Stimulated activated CD4-positive, alpha-beta T cell treated with anti-CD3 and anti-CD28 coated beads, Interleukin-2, amount 100 ng/mL, for 48 hours (primary cell): ENCODE measurements around the gene EEF1G.
A peak's percentile ranks its signal among the peaks of the same experiment; 100 is the strongest.
"Not testable (repeated sequence)": the region's sequence is repeated elsewhere in the genome, so short reads cannot be mapped to it uniquely, and the experiment has no call there.

Experiments
- DNase-seq, 2 donors: peaks; one replicate each; pipeline ENCODE4 v3.0.0-alpha.2; 2020

EEF1G gene, protein sequence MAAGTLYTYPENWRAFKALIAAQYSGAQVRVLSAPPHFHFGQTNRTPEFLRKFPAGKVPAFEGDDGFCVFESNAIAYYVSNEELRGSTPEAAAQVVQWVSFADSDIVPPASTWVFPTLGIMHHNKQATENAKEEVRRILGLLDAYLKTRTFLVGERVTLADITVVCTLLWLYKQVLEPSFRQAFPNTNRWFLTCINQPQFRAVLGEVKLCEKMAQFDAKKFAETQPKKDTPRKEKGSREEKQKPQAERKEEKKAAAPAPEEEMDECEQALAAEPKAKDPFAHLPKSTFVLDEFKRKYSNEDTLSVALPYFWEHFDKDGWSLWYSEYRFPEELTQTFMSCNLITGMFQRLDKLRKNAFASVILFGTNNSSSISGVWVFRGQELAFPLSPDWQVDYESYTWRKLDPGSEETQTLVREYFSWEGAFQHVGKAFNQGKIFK

DNA sequence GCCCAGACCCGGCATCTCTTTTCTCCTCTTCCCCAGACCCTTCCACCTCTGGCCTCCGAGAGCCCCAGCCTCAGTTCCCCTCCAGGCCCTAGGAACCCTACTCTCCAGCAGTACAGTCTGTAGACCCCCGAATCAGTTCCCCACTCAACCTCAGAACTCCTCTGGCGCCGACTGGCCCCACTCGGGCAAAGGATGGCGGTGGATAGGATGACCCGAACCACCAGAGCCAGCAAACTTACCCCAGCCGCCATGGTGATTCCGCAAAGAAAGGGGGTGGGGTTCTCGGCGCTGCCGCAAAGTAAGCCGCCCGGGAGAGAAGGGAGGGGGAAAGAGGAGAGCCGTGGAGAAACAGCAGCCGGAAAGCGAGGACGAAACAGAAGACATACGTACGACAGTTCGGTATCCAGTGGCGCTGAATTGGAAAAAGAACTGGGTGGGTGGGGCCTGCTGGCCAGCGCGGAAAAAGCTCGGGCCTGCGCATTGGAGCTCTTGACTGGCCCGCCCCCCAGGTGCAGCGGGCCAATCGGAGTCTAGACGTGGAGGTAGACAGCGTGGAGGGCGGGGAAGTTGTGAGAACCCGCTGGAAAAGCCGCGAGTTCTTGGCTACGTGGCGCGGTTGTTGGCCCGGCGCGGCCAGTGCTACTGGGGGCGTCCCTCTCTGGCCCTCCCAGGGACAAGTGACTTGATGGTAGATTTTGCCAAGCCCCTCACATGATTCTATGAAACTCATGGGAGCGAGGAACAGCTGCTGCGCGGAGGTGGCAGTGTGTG lies at the start of gene EEF1G:
TSS of gene EEF1G (minus strand) at position 300 of the 771 bp plus-strand sequence. CDS start at position 251, 49 bp downstream.
- peak; percentile 94 for DNase-seq

DNA sequence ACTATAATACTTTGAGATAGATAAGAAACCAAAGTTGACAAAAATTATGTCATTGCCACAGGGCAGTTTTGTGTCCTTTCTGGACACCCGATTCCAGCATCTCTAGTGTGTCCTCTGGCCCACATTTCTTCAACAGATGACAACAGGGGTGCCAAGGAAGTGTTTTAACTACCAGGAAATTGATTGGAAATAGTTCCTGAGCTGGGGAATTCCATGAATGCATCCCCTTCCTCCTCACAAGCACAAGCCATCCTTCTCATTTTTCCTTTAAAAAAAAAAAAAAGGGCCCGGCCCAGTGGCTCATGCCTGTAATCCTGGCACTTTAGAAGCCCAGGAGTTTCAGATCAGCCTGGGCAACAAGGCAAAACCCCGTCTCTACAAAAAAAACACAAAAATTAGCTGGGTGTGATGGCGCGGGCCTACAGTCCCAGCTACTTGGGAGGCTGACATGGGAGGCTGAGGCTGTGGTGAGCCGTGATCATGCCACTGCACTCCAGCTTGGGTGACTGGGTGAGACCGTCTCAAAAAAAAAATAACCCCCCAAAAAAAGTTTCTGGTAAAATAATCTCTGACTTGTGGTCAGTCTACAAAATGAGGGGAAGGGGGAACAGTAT lies 48.9 kb upstream of the EEF1G start:
- no peak for DNase-seq

DNA sequence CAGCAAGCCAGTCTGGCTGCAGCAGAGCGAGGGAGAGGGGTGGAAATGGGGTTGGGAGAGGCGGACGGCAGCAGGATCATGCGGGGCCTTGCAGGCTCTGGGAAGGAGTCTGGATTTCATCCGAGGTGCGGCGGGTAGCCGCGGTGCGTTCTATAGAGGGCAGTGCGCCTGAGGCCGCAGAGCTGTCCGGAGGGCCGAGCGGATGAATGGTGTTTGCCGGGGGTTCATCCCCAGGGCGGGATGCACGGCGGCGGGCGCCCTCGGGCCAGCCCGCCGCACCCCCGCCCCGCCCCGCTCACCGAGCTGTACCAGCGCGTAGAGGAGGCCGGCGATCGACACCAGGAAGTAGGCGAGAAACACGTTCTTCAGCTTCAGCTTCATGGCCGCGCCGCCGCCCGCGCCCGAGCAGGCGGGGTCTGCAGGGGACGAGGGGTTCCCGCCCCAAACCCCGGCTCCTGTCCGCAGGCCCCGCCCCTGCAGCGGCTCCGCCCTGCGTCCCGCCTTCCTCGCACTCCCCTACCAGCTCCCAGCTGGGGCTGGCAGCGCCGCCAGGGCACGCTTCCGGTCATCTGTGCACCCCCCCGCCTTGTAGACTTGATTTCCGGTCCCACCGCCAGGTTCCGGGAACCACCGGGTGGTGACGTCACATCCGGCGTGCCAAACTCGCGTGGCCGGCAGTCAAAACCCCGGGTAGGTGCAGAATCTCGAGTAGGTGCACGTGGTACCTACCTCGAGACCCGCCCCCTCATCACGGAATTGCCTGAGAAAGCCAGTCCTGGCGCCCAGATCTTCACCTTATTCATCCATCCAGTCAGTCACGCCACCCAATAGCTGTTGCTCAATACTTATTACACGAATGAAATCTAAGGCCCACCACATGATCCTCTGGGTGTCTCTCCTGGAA lies 48.1 kb upstream of the EEF1G start, which contains the start of gene B3GAT3:
TSS of gene B3GAT3 (minus strand) at position 420 of the 904 bp plus-strand sequence. CDS start at position 381, 39 bp downstream.
- DNase-seq: peak; percentile 91 to 94

DNA sequence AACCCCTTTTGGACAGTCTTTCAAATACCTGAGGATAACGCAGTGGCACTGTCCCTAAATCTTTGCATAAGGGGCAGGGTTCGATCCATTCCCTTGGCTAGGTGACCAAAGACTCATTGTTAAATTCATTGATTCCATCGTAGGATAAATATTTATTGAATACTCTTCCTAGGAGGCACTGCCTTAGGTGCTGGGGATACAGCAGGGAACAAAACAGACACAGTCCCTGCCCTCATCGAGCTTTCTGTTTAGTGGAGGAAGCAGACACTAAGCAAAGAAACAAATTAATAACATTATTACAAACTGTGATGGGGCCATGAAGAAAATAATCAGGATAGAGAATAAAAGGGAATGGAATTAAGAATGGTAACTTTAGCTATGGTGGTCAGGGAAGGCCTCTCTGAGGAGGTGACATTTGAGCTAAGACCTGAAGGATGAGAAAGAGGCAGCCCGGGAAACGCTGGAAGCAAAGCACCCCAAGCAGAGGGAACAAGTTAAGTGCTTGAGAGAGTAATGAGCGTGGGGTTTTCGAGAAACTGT lies 47.4 kb upstream of the EEF1G start:
- DNase-seq: no peak

DNA sequence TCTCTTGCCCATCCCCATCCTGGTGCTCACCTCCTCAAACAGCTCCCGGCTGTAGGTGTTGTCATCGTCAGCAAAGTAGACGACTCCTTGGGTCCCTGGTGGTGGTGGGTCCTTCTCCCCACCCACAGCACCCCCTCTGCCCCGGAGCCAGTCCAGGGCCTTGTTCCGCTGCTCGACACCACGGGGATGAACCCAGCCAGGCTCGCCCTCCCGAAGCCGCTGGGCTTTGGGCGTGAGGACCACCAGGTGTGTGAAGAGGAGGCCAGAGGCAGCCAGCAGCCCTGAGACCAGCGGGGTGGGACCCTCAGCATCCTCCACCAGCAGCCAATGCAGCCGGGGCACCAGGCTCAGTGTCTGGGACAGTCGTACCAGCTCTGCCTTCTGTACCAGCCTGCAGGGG lies 43.3 kb upstream of the EEF1G start:
- DNase-seq: not testable (repeated sequence)

DNA sequence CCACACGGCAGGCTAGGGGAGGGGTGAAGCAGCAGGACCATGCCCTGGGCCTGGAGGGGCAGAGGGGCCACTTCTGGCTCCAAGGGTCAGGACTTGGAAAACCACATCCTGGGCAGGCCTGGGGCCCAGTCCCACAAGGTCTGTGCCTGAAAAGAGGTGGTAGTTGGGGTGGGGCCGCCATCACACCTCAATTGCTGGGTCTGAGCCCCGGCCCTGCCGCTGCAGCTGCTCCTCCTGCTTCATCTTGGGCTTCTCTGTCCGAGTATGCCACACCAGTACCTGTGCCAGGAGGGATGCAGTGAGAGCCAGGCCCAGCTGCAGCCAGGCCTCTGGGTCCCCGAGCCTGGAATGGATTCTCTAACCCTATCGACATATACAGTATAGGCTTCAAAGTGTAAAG lies 41.8 kb upstream of the EEF1G start:
- no peak for DNase-seq

DNA sequence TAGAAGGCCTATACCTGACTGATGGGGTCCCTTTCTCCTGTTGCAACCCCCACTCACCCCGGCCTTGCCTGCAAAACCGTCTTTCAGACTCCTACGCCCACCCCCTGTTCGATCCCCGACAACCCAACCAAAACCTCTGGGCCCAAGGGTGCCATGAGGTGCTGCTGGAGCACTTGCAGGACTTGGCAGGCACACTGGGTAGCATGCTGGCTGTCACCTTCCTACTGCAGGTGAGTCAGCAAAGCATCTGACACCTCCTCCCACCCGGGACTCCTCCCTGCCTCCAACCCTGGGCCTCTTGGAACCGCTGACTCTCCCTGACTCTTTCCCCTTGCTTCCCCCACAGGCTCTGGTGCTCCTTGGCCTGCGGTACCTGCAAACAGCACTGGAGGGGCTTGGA lies 40.6 kb upstream of the EEF1G start:
- peak in 1 of 2 donors; percentile 32 for DNase-seq

DNA sequence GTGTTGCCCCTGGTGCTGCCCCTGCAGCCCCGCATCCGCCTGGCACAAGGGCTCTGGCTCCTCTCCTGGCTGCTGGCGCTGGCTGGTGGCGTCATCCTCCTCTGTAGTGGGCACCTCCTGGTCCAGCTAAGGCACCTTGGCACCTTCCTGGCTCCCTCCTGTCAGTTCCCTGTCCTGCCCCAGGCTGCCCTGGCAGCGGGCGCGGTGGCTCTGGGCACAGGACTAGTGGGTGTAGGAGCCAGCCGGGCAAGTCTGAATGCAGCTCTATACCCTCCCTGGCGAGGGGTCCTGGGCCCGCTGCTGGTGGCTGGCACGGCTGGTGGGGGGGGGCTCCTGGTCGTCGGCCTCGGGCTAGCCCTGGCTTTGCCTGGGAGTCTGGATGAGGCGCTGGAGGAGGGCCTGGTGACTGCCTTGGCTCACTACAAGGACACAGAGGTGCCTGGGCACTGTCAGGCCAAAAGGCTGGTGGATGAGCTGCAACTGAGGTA lies 39.6 kb upstream of the EEF1G start:
- DNase-seq: no peak

DNA sequence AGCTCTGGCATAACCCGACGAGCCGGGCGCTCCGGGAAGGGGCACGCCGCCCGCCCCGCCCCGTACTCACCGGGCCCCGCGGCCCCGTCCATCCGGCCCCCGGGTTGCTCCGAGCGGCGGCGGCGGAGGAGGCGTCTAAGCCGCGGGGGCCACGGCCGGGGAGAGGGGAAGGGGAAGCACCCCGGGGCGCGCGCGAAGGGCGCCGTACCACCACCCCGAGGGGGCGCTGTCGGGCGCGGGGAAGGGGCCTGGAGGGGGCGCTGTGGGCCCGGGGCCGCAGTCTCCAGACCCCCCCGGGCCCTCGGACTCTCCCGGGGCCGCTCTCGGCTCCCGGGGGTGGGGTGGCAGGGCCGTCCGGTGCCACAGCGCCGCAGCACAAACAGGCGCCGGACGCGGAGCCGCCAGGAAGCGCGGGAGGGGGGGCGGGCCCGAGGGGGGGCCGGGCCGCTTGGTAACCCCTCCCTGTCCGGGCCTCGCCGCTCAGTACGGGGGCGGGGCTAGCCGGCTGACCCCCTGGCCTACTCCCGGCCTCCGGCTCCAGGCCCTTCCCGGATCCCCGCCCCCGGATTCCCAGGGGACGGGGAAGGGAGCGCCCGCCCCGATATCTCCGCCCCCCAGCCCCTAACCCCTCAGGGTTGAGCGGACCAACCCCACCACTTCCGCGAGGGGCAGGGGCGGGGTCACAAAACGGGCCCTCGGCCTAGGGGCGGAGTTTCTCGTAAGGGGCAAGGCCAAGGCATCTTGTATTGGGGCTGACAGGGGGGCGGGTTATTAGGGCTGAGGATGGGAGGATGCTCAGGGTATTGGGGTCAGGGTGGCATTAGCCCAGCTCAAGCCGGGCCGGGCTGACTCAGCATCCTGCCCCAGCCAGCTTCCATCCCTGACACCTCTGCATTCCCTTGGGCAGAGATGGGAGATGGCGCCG lies 38.9 kb upstream of the EEF1G start, which contains the start of the genes EML3 and ROM1:
TSS of gene EML3 (minus strand) at position 410 of the 925 bp plus-strand sequence. CDS start at position 92, 318 bp downstream.
TSS of gene ROM1 (plus strand) at position 892 of the 925 bp plus-strand sequence. CDS start at position 917, 25 bp downstream.
- DNase-seq: peak; percentile 82 to 86

DNA sequence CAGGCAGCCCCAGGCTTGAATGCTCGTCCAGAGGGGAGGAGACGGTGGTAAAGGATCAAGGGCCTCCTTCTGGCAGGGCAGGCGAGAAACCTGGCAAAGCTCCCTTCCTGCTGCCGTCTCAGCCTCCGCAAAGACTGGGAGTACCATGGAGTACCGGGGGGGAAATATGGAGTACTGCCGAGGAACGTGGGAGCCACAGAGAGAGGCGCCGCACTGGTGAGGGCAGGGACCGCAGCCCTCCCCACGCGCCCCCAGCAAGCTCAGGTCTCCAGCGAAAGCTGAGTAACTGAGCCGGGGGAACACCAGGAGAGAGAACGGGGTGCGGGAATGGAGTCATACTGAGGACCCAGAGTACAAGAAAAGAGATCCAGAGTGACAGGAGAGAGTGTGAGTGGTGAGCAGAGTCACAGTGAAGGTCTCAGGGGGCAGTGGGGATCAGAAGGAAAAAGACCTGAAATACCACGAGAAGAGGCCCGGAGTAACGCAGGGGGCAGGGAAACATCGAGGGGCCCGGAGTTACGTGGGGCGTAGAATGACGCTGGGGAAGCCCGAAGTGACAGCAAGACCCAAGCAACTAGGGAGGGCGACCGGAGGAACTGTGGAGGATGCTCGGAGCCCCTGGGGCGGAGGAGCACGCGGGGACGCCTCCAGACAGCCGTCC lies 38.1 kb upstream of the EEF1G start:
- peak; percentile 37 to 45 for DNase-seq

DNA sequence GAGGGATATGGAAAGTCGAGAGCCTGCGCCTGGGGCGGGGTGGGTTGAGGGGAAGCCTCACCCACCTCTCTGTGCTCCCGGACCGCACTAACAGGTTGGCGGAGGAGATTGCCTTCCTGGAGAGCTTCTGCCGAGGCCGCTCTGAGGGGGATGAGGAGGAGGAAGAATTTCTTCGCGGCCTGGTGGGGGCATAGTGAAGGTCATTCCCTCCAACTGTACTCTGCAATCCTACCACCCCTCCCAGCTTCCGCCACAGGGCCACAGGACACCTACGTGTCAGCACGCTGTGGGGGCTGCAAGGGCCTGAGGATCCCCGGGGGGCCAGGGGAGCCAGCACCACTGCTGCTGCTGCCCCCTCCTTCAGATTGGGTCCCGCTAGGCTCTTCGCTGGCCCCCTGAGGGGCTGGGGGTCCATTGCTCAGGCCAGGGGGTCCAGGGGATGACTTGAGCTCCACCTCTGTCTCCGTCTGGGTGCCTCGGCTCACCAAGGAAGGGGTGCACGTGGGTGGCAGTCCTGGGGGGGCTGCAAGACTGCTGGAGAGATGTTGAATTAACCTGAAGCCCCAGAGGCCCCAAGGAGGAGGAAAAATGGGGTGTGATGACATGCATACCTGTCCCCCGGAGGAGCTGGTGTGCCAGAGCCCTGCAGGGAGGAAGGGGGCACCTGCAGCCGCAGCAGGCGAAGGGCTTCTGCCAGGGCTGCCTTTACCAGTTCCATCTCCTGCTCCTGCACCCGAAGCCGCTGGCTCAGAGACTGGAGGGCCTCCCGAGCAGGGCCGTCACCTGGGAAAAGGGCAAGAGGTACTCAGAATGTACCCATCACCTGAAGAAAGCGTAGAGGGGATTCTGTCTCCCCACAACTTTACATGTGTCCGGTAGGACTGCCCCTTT lies 37.4 kb upstream of the EEF1G start:
- no peak for DNase-seq

DNA sequence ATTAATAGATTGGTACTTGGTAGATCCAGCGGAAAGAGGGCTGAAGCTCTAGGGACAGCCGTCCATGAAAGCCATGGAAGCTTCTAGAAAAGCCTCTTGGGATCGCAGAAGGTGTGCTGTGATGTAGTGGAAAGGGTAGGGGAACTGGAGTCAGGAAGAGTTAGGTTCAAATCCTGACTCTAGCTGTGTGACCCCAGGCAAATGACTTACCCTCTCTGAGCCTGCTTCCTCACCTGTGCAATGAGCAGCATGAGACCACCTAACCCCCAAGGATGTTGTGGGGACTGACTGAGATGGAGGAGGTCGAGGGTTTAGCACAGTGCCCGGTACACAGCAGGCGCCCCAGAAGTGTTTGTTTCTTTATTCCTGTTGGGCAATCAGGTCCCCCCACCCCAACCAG lies 36.7 kb upstream of the EEF1G start:
- no peak for DNase-seq

DNA sequence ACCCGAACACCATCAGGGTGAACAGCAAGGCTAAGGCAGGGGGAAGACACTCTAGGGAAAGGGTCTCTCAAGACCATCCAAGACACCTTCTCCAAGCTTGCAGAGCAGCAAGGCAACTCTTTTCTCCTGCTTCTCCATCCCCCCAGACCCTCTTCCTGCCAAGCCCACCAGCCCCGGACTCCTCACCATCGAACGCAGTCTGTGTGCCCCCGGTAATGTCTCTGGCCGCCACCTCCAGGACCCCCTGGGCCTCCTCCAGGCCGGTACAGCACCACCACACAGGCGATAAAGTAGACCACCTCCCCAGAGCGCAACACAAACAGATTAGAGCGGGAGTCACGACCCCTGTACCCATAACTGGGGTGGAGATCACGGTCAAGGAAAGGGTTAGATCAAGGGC lies 35.1 kb upstream of the EEF1G start:
- DNase-seq: no peak

DNA sequence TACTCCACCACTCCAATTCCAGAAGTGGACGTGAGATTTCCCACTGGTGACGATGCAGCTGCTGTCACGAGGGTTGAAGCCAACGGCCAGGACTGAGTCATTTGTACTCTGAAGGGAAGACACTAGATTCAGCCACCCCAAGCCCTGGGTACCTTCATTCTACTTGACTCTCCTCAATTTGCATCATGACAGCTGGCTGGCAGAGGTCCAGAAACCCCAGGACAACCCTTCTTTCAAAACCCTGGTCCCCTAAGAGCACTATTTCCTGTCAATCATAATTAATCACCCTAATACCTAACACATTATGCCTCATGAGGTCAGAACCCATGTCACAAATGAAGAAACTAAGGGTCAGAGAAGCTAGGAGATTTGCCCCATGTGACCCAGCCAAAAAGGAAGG lies 34.0 kb upstream of the EEF1G start:
- DNase-seq: no peak

DNA sequence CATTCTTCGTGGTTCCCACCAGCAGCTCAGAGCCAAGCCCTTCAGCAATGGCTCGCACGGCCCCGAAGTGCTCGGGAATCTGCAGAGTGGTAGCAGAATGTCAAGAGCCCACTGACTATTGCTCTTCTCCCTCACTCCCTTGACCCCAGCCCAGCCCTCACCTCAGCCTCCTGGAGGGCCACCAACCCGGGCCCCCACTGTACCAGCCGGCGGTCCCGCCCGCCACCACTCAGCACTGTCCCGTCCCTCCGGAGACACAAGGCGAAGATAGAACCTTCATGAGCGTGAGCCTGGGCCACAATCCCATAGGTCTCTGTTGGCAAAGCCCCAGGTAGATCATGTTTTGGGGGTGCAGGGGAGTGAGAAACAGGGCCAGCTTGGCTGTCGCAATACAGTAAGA lies 32.2 kb upstream of the EEF1G start:
- no peak for DNase-seq

DNA sequence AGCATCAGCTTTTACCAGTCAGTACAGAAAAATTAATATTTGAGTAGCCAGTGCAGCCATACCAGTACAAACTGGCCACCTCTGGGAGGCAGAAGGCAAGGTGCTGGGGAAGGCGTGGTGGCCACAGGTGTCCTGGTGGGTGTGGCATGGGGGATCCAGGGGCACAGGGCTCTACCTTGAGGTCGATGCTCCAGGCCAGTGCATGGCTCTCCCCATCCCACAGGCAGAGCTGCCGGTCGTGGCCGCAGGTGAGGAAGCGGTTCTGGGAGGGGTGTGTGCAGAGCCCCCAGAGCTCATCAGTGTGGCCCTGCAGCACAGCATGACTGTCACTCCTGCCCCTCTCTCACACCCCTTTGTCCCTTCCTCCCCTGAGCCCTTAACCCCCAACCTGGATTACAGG lies 31.8 kb upstream of the EEF1G start:
- DNase-seq: no peak

DNA sequence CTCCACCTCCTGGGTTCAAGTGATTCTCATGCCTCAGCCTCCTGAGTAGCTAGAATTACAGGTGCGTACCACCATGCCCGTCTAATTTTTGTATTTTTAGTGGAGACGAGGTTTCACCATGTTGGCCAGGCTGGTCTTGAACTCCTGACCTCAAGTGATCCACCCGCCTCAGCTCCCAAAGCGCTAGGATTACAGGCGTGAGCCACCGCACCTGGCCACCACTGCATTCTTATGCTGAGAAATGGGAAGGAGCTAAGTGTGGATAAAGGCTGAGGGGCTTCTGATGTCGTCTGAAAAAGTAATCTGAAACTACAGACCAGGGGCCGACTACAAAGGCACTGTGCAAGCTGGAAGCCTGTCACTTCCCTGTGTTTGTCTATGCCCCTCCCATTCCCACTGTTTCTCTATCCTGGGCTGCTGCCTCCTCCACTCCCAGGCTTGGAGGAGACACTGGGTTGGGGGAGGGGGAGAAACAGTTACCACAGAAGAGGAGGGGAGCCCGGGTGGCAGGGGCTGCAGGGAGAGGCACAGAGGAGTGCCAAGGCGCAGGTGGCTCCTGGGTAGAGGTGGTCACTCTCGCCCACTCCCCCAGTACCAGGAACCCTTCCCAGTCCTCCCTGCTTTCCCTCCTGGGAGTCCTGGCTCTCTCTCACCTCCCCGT lies 30.9 kb upstream of the EEF1G start:
- no peak for DNase-seq

DNA sequence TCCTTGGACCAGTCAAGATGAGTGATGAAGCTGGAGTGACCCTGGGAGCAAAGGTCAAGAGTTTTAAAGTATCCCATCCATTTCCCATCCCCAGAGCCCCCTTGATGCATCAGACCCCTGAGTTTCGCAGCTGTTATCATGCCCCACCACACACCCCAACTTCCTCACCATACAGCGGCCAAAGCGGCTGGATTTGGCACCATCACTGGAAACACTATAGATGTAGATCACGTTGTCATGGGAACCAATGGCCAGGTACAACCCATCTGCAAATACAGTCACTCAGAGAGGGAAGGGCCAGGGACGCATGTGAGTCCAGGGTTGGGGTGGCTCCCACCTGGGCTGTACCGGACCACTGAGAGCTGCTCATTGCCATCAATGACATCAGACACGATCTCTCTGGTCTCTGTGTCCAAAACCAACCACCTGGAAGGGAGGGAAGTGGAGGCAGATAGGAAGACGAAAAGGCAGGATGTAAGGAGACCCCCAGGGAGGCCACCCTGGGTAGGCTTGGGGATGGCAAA lies 30.1 kb upstream of the EEF1G start:
- no peak for DNase-seq
